ENCODE data around the gene RXFP4.

DNA sequence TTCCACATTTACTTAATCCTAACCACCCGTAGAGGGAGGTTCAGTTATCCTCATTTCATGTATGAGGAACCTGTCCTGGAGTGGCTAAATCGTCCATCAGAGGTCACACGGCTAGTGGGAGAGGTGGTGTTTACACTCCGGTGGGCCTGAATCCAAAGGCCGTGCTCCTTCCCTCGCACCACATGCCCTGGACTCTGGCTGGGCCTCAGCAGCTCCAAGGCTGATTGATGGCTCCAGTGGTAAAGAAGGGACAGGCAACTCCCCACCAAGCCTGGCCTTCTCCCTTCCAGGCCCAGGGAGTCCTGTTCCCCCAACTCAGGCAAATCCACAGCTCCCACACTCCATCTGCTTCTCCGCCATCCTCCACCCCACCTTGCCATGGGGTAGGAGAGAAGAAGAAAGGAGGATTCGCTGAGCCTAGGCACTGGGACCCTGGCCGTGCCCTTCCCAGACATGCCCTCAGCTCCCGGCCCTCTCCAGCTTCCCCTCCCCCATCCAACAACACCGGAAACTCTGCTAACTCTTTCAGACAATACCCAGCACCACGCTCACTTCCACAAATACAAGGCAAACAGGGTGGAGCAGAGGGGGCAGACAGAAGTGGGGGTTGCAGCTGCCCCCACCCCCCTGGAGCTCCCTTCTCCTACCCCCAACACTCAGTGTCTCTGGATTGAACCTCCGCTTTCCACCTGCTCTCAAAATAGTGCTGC is 26.1 kb downstream of the RXFP4 start:
- TF ChIP-seq, protein P1, sequence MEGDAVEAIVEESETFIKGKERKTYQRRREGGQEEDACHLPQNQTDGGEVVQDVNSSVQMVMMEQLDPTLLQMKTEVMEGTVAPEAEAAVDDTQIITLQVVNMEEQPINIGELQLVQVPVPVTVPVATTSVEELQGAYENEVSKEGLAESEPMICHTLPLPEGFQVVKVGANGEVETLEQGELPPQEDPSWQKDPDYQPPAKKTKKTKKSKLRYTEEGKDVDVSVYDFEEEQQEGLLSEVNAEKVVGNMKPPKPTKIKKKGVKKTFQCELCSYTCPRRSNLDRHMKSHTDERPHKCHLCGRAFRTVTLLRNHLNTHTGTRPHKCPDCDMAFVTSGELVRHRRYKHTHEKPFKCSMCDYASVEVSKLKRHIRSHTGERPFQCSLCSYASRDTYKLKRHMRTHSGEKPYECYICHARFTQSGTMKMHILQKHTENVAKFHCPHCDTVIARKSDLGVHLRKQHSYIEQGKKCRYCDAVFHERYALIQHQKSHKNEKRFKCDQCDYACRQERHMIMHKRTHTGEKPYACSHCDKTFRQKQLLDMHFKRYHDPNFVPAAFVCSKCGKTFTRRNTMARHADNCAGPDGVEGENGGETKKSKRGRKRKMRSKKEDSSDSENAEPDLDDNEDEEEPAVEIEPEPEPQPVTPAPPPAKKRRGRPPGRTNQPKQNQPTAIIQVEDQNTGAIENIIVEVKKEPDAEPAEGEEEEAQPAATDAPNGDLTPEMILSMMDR (conservative IDR thresholded peaks at IDR 0.05; ENCODE audit: low read length), result no peak
- TF ChIP-seq EZH2phosphoT487 (IDR thresholded peaks at IDR 0.05; ENCODE audit: borderline replicate concordance), result no peak

Data from Loucy (cell line).